HG03060 (cell line): ENCODE measurements around the gene FBXO10.

ENCODE experiments used
- ATAC-seq: cut with Tn5 transposase; IDR thresholded peaks from one replicate; pipeline ENCODE4 v1.9.1; 2021; ENCODE audit warnings: low read depth, moderate number of reproducible peaks; ENCODE audit not compliant: unreplicated experiment

FBXO10 gene

DNA sequence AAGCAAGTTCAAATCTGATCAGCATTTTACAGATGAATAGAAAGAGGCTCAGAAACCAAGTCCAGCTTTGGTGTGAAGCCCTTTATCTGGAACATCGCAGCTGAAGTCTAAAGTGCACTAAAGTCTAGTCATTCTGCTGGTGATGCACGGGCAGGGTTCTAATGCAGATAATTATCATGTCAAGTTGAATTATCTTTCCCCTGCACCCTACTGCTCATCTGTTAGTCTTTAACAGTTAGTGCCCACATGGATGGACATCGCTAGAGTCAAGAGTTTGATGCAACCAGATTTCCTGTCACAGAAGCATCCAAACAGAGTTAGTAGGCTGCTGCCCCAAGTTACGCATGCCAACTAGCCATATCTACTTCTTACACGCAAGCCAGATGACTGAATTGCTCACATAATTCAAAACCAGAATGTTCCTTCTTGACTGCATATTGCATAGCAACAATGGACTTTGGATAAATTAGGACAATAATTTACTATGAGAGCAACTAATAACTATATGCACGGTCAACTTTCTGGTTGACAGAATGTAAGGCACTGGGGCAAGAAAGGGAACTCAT lies 17.8 kb upstream of the FBXO10 start:
- no peak for ATAC-seq

DNA sequence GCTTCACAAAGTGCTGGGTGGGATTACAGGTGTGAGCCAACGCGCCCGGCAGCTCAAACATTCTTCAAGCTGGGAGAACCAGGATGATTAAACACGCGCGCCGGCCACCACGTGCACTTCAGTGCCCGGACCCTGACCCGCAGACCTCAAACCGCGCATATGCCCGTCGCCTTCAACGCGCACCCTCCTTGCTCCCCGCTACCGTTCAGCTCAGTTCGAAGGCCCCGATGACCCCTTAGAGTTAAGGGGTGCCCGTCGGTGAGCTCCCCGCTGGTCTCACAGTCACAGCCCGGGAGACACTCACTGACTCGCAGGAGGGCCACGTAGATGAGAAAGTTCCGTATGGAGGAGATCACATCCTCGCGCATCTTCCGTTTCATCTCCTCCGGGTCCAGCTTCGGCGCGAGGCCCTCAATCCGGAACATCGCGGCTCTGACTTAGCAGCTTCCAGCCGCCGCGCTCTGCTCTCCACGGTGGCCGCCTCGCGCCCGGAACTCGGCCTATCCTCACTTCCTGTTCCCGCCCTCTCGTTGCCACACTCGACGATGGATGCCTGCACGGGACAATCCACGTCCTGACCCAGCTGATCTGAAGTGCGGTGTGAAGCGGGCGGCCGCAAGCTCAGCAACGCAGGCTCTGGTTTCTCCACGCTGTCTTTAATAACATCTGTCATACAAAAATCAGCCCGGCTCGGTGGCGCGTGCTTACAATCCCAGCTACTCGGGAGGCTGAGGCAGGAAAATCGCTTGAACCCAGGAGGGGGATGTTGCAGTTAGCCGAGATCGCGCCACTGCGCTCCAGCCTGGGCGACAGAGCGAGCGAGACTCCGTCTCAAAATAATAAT lies 16.1 kb upstream of the FBXO10 start, which contains the start of gene TOMM5:
Gene TOMM5 (minus strand): TSS at position 490 of the 844 bp plus-strand sequence. CDS start 65 bp downstream, at position 425.
- peak; percentile 53 for ATAC-seq

DNA sequence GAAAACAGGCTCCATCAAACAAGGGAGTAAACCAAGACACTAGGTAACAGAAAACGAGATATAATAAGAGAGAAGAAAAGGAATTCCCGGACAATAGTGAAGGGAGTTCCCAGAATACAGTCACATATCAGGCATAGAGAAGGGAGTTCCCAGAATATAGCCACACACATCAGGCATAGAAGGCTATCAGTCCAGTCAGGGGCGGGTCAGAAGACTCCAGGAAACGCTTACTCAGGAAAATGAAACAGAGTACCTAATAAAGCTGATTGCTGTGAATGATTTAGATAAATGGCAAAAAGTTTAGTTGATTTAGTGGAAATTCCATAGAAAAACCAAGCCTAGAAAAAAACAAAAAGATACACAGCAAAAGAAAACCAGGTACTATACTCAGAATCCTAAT lies 11.3 kb upstream of the FBXO10 start:
- ATAC-seq, result no peak

DNA sequence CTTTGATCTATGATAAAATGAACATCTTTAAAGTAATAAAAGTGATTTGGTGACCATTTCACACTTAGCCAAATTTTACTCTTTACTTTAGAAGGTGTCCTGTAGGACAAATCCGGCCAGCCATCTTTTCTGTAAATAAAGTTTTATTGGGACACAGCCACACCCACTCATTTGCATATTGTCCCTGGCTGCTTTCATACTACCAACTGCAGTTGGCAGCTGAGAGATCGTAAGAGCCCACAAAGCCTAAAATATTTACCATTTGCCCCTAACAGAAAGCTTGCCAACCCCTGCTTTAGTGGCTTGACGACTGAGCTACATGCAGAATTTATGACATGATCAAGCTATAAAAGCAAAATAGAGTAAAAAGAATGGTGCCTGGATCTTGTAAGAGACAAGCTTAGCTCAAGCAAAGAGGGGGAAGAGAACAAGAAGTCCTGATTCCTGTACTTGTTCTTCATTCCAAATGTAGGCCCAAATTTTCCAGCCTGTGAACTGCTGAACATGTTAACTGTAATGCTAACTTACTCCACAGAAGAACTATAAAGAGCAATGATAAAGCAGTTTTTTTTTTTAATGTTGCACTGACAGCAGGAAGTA lies 7.4 kb upstream of the FBXO10 start:
- ATAC-seq, result no peak

DNA sequence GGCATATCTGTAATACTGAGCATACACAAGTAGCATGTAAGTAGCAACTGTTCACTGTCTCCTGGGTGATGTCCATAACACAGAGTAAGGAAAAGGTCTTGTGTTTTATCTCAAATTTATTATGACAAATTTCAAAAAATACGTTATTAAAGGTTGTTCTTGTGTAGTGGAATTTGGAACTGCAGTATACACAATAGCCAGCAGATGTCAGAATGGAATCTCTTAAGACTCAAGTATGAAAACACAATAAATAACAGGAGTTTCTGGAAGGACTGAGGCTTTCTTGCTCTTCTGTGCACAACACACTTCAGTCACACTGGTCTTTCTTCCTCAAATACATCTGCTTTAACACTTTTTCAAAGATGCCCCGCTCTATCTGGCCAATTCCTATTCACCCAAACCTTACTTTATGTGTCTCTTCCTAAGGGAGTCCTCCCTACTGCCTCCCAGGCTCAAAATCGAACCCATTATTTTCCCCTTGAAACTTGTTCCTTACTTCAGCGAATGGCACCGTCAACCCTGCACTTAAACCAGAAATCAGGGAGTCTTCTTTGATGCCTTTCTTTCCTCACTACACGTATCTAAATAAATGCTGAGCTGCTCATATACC lies 6.5 kb upstream of the FBXO10 start:
- ATAC-seq, result no peak

DNA sequence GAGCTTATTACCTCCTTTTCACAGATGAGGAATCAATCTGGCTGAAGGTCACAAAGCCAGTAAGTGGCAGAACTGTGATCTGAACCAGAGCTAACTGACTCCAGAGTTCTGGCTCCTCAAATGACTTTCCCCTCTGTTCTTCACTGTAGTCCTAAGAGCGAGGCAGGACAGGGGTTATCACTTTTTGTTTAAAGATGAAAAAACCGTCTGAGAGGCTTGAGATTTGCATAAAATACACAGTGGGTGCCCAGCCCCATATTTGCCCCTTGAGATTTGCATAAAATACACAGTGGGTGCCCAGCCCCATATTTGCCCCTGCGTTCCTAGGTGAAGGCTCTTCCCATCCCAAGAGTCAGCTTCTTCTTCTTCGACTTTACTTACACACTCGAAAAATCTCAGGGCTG lies 667 bp downstream of the FBXO10 start:
- ATAC-seq, result peak; percentile 41

DNA sequence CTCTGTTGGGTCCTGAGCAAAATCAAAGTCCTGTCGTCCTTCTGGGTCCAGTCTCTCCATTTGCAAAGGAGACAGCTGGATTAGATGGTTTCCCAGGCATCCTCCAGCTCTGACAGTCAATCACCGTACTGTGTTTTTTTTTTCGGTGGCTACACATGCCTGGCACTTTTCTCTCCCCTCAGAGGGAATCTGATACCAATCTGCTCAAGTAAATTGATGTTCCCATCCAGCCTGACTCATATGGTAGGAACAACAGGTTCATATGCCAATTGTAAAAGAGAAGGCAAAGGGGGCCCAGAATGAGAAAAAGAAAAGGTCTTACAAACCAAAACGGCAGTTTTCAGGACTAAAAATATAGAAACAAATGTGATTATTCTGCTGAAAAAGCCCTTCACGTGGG lies 1.2 kb downstream of the FBXO10 start:
- ATAC-seq, result no peak

DNA sequence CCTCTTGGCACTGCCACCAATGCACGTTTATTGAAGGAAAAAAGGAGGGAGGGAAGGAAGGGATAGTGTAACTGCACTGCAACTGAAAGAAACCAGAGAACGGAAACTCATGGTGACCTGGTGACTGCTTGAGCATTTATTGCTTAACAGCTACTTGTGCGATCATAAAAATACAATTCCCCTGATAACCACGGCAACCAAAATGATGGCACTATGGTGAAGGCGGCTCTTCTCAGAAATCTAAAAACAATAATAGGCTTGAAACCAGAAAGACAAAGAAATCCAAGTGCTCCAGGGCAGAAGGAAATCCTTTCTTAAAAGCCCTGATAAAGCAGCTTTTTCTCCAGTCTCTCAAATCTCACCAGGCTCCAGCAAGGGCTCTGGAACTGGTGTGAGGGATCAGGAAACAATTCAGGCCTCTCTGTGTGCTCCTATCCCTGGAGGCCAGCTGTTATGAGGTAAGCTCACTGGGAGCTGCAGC lies 1.9 kb downstream of the FBXO10 start:
- ATAC-seq, result no peak

DNA sequence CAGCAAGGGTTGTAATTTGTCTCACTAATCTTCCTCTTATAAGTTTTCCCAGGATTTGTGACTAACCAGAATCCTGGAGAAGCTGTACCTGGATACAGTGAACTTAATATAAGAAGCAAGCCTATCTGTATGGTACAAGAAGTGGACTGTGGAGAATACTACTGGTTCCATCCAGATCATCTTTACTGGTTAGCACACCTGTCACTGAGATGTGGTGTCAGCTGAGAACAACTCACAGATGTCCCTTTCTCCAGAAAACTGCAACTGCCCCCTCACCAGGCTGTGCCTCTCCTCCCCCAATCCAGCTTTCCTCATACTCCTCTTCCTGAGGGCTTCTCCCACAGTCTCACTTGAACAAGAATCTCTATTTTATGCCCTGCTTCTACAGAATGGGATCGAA lies 4.9 kb downstream of the FBXO10 start:
- ATAC-seq, result no peak

DNA sequence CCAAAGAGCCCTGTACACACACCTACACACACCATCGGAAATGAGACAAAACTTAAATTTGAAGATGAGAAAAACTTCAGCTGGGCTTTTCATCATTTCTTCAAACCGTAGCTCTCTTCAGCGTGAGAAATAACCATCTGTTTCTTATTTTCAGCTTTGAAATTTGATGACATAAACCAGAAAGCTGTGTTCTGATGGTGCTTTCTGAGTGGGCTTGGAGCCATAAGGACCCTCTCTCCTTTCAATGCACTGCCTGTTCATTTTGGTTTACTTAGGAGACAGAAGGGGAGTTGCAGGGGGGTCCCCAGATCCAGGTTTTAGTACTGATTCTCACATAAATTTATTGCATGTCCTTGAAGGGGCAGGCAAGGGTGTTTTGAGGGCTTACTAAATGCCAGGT lies 9.5 kb downstream of the FBXO10 start:
- ATAC-seq, result no peak

DNA sequence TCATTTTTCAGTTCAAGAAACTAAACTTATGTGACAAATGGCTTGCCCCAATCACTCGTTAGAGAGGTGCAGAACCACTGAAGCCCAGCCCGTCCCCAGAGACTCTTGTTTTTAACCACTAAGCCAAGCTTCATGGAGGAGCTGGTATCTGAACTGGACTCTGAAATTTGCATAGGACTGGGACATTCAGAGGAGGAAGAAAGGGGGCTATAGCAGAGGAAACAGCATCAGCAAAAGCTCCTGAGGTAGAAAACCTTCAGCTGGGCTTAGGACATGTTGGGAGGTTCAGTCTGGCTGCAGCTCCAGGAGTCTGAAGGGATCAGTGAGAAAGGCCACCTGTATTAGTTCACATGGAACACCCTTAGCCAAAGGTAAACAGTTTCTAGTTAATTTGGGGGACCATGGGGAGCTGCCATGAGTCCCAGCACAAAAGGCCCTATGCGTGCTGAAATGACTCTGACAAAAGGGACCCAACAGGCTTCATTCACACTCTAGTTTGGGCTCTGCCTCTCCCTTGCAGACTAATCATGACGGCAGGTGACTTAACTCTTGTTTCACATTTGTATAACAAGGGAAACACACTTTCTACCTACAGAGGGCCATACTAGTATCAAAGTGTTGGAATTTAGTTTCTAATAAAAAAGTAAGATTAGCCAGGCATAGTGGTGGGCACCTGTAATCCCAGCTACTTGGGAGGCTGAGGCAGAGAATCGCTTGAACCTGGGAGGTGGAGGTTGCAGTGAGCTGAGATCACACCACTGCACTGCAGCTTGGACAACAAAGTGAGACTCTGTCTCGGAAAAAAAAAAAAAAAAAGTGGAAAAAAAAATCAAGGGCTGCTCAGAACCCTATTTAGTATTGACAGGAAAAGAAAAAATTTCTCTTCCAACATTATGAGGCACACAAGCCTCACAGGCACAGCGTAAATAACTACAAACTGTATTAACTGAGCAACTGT lies 10.2 kb downstream of the FBXO10 start:
- ATAC-seq, result peak; percentile 65

DNA sequence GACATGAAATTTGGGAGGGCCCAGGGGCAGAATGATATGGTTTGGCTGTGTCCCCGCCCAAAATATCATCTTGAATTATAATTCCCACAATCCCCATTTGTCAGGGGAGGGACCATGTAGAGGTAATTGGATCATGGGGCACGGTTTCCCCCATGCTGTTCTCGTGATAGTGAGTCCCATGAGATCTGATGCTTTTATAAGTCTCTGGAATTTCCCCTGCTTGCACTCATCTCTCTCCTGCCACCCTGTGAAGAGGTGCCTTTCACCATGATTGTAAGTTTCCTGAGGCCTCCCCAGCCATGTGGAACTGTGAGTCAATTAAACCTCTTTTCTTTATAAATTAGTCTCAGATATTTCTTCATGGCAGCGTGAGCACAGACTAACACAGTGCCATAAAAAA lies 11.3 kb downstream of the FBXO10 start:
- ATAC-seq, result no peak

DNA sequence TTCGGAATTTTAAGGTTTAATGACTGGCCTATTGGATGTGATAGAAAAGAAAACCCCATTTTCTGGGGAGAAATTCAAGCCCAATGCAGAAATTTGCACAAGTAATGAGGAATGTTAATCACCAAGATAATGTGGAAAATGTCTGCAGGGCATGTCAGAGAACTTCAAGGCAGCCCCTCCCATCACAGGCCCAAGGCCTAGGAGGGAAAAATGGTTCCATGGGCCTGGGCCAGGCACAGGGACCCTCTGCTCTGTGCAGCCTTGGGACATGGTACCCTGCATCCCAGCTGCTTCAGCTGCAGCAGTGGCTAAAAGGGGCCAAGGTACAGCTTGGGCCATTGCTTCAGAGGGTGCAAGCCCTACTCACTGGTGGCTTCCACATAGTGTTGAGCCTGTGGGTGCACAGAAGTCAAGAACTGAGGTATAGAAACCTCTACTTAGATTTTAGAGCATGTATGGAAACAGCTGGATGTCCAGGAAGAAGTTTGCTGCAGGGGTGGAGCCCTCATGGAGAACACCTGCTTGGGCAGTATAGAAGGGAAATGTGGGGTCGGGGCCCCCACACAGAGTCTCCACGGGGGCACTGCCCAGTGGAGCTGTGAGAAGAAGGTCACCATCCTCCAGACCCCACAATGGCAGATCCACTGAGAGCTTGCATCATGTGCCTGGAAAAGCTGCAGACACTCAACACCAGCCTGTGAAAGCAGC lies 12.2 kb downstream of the FBXO10 start:
- no peak for ATAC-seq

DNA sequence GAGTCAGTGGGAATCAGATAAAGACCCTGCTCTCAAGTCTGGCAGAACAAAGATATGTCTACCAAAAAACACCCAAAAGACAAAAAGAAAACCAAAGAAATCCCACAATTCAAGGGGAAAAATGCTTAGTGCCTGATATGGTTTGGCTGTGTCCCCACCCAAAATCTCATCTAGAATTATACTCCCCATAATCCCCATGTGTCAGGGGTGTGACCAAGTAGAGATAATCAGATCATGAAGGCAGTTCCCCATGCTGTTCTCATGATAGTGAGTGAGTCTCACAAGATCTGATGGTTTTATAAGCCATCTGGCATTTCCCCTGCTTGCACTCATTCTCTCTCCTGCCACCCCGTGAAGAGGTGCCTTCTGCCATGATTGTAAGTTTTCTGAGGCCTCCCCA lies 13.4 kb downstream of the FBXO10 start:
- no peak for ATAC-seq

DNA sequence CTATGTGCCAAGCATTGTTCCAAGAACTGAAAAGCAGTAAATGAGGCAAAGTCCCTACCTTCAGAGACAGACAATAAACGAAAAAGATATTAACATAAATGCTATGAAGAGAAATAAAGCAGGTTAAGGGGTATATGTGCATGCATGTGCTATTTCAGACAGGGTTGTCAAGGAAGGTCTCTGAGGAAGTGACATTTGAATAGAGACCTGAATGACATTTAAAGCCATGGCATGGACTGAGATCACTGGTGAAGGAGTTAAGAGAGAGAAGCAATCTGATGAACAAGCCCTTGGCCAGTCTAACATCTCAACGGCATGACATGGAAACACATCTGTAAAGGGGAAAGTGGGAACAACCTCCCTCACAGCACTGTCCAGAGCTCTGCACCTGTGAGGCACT lies 14.5 kb downstream of the FBXO10 start:
- ATAC-seq, result no peak

DNA sequence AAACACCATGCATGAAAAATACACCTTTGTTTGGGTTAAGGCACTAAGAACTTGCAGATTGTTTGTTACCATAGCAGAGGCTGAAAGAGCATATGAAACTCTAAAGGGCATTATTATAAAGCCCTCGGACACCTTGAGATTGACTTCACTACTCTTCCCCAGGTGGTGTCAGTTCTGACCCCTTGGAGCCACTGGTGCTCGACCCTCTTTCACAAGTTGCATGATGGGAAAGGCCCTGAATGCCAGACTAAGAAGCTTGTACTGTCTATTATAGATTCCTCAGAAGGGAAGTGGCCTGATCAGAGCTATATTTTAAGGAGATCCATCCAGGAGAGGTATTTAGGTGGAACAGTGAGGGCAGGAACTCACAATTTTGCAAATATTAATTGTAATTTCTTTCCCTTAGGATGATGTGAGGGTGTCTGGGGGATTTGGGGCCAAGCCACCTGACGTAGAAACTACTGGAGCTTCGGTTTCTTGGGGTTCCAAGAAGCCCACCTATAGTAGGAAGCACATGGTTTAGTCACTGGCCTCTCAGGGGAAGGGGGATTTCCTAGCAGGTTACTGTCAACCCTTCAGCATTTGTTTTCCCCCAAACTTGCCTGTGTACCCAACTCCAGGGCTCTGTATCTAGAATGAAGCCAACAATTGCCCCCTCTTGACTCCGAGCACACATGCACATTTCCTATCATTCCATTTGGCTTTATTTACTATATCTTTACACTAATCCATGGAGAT lies 16.2 kb downstream of the FBXO10 start:
- ATAC-seq, result no peak

DNA sequence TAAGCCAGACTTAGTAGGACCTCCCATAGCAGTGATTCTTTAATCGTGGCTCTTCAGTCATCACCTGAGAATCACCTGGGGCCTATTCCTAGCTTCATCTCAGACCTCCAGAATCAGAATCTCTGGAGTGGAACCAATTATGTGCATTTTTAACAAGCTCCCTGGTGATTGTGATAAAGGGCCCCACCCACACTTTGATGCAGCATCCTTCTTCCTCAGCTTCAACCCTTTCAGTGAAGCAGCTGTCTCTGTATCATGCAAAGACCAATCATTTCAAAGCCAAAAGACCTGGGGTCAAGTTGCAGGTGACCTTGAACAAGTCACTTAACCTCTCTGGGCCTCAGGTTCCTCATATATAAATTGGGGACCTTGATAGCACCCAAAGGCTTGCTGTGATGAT lies 17.1 kb downstream of the FBXO10 start:
- ATAC-seq, result no peak

DNA sequence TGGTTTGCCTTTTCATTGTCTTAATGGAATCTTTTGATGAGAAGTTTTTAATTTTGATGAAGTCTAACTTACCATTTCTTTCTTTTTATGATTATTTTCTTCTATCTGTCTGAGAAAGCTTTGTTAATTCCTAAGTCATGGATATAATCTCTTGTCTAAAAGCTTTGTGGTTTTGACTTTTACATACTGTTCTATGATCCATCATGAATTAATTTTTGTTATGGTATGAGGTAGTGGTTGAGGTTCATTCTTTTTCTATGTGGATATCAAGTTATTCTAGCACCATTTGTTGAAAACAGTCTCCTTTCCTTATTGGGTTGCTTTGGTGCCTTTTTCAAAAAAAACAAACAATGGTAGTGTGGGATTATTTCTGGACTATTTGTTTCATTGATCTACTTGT lies 20.4 kb downstream of the FBXO10 start:
- ATAC-seq, result no peak

DNA sequence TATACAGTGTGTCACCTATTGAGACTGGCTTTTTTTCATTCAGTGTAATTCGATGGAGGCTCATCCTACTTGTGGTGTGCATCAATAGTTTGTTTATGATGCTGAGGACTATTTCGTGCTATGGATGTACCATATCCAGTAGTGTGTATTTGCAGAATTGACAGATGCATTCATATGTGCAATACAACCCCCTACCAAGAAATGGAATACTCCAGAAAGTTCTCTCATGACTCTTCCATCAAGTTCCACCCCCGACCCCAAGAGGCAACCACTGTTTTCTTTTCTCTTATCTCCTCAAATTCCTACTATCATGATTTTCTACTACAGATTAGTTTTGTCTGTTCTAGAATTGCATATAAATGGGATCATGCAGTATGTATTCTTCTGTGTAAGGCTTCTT lies 21.9 kb downstream of the FBXO10 start:
- ATAC-seq, result no peak
